SHP77 (cell line): ENCODE measurements around the gene TNK1.
A peak's percentile ranks its signal among the peaks of the same experiment; 100 is the strongest.
"Not testable (repeated sequence)": the region's sequence is repeated elsewhere in the genome, so short reads cannot be mapped to it uniquely, and the experiment has no call there.

Experiments used
- DNase-seq, 2 experiments: peaks; one replicate each; lab custom pipeline; 2025; lab: John Stamatoyannopoulos, UW

TNK1 gene

GRCh38 chr17:7355053-7355452 is 25.8 kb upstream of the TNK1 start, which contains the start of gene TMEM95:
TSS of gene TMEM95 (plus strand) at chr17:7355156. CDS start at chr17:7355205, 49 bp downstream.
- peak; percentile 54 to 66 for DNase-seq

- DNase-seq, result no peak
These were observed 25.3 kb upstream of the TNK1 start for GRCh38 chr17:7355573-7355972.

GRCh38 chr17:7356072-7356549 is 24.8 kb upstream of the TNK1 start:
- DNase-seq, result peak; percentile 82 to 91

GRCh38 chr17:7356756-7357155 is 24.1 kb upstream of the TNK1 start:
- DNase-seq, result no peak

- no peak for DNase-seq
These were observed 23.5 kb upstream of the TNK1 start for GRCh38 chr17:7357381-7357780.

GRCh38 chr17:7361906-7362305 is 19.0 kb upstream of the TNK1 start:
- no peak for DNase-seq

- DNase-seq, result no peak
These were observed 17.6 kb upstream of the TNK1 start for GRCh38 chr17:7363311-7363710.

- DNase-seq, result not testable (repeated sequence)
These were observed 14.9 kb upstream of the TNK1 start for GRCh38 chr17:7365963-7366362.

GRCh38 chr17:7367083-7367482 is 13.8 kb upstream of the TNK1 start:
- DNase-seq, result no peak

- no peak for DNase-seq
These were observed 12.8 kb upstream of the TNK1 start for GRCh38 chr17:7367918-7368598.

GRCh38 chr17:7368599-7368994 is 12.3 kb upstream of the TNK1 start:
- not testable (repeated sequence) for DNase-seq

GRCh38 chr17:7369825-7370224 is 11.1 kb upstream of the TNK1 start:
- no peak for DNase-seq

GRCh38 chr17:7370853-7371252 is 10.0 kb upstream of the TNK1 start:
- DNase-seq, result no peak

- no peak for DNase-seq
These were observed 6.5 kb upstream of the TNK1 start for GRCh38 chr17:7374353-7374752.

GRCh38 chr17:7379134-7379533 is 1.8 kb upstream of the TNK1 start:
- DNase-seq, result no peak

GRCh38 chr17:7380321-7380720 is 568 bp upstream of the TNK1 start:
- DNase-seq, result no peak

- no peak for DNase-seq
These were observed 2.0 kb downstream of the TNK1 start for GRCh38 chr17:7382901-7383300.

GRCh38 chr17:7383371-7383741 is 2.5 kb downstream of the TNK1 start:
- no peak for DNase-seq

- DNase-seq, result no peak
These were observed 3.0 kb downstream of the TNK1 start for GRCh38 chr17:7383742-7384488.

GRCh38 chr17:7384489-7385081 is 3.7 kb downstream of the TNK1 start:
- no peak for DNase-seq

- no peak for DNase-seq
These were observed 8.0 kb downstream of the TNK1 start for GRCh38 chr17:7388856-7389255.

- no peak for DNase-seq
These were observed 9.3 kb downstream of the TNK1 start for GRCh38 chr17:7389924-7390910.
